Coronary artery (tissue), 2 donors: ENCODE data around the gene ZSCAN22.

ENCODE experiments used
- DNase-seq: peaks from one replicate; pipeline ENCODE4 v3.0.0-alpha.2; 2017; ENCODE audit warnings: low spot score
- H3K27ac ChIP-seq, 2 donors: fragments of 200-600 bp; sonication (generic); one replicate each; pipeline ENCODE4 v1.5.1; 2016 to 2019
- H3K4me3 ChIP-seq: fragments of 200-600 bp; sonication (generic); 2 replicates; pipeline ENCODE4 v1.5.1; 2016; ENCODE audit warnings: mild to moderate bottlenecking, moderate library complexity
- TF ChIP-seq, protein P1 (sequence below): fragments of 200-600 bp; sonication (generic); IDR thresholded peaks from one replicate; pipeline ENCODE4 v1.5.1; 2019; ENCODE audit warnings: antibody characterized with exemption

The ZSCAN22 gene

DNA sequence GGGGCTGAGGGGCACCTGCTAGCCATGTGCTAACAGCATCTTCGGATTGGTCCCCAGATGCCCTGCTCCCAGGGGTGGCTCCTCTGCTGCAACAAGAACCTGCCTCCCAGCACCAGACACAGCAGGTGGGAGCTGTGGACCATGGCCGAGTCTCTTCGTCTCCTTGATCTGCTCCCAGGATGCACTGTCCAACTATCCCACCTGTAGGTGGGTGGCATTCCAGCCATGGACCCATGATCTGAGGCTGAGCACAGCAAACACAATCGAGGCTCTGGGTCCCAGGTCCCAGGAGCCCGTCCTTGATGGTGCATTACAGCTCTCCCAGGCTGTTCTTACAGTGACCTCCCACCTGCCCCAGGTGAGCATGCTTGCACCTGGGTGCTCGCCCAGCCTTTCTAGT is 52.5 kb downstream of the ZSCAN22 start:
- DNase-seq = no peak
- TF ChIP-seq, protein P1, sequence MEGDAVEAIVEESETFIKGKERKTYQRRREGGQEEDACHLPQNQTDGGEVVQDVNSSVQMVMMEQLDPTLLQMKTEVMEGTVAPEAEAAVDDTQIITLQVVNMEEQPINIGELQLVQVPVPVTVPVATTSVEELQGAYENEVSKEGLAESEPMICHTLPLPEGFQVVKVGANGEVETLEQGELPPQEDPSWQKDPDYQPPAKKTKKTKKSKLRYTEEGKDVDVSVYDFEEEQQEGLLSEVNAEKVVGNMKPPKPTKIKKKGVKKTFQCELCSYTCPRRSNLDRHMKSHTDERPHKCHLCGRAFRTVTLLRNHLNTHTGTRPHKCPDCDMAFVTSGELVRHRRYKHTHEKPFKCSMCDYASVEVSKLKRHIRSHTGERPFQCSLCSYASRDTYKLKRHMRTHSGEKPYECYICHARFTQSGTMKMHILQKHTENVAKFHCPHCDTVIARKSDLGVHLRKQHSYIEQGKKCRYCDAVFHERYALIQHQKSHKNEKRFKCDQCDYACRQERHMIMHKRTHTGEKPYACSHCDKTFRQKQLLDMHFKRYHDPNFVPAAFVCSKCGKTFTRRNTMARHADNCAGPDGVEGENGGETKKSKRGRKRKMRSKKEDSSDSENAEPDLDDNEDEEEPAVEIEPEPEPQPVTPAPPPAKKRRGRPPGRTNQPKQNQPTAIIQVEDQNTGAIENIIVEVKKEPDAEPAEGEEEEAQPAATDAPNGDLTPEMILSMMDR = no peak
- no peak overlapping the region for H3K27ac ChIP-seq
- no peak overlapping the region for H3K4me3 ChIP-seq

DNA sequence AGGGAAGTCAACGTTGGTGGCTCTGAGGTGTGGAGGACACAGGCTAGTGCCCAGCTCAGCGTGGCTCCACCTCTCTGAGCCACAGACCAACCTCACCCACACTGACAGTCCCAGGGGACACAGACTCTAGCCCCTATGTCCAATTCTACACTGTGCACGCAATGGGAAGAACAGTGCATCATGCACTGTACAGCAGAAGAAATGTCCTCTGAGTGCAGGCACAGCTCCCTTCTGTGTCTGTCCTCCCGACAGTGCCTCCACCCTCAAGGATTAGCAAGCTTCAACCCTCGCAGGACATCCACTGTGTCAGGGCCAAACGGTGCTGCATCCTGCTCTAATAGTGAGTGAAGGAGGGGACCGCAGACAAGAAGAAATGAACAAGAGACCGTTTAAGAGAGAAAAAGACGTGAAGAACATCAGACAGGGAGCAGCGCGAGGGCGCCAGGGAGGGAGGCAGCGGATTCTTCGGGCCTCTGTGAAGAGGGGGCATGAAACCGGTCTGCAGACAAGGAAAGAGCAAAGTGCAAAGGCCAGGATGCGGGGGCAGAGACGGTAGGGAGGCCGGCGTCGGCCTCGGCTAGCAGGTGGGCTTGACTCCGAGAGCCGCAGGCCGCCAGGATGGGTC is 53.4 kb downstream of the ZSCAN22 start:
- Histone ChIP-seq H3K4me3 (peak overlapping the region; percentile 91), H3K27ac (peak overlapping the region; percentile 97 to 98)
- TF ChIP-seq, protein P1 = no peak
- DNase-seq = no peak

- peak within 1 kb of the TSS; percentile 91 for H3K4me3 ChIP-seq
- TF ChIP-seq, protein P1 = no peak
- DNase-seq = peak; percentile 99
- peak within 1 kb of the TSS; percentile 97 to 98 for H3K27ac ChIP-seq
These were observed 54.1 kb downstream of the ZSCAN22 start, which contains the start of gene ZNF837 for GRCh38 chr19:58380662-58381459. ZNF837 (minus strand) TSS chr19:58381030; CDS start chr19:58369332, 11,698 bp downstream.

GRCh38 chr19:58381460-58382212 is 54.8 kb downstream of the ZSCAN22 start:
- no peak for DNase-seq
- Histone ChIP-seq H3K27ac (peak overlapping the region; percentile 74 to 97), H3K4me3 (peak overlapping the region; percentile 91)
- TF ChIP-seq, protein P1 = no peak

DNA sequence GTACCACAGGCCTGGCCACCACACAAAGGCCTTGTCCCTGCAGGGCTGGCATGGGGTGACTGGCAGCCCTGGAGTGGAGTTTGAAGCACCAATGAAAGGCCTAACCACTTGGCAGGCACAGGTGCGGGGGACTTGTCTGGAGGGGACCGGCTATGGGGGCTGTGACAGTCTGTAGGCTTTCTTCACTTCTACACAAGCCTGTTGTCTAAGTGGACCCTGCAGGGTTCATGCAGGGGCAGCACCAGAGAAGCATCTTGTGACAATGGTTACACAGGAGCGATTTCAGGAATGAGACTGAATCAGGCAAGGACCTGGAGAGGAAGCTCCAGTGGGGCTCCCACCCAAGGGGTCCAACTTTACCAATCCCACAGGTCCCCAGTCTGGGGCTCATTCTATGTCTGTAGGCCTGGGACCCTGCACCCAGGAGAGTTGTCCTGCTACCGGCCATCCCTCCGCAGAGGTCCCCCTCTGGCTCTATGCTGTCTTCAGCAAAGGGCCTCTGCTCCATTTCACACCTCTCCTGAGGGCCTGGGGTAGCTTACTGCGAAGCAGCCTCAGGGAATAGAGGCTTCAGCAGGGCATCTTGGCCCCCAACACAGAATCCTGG is 56.3 kb downstream of the ZSCAN22 start:
- TF ChIP-seq, protein P1 = no peak
- DNase-seq = no peak
- no peak overlapping the region for H3K27ac ChIP-seq

DNA sequence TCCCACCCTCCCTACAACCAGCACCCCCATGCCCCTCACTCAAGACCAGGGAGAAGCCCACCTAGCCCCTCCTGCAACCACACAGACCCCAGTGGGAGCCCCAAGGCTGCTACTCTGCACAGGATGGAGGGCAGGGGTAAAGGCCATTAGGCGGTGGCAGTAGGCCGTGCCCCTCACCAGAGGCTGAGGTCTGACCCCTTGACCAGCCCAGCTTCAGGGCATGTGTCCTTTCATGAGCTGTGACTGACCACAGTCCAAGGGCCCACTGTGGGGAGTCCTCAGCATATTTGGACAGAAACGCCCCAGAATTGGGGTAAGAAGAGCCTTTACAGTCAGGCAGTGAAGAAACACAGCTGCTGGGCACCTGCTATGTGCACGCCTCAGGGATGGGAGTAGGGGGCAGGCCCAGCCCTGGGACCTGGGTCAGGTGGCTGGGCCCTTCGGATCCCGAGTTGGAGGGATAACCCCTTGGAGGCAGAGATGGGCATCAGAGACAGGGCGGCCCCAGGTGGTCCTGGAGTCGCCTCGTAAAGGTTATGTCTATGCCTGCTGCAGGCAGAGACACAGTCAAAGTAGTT is 58.6 kb downstream of the ZSCAN22 start:
- Histone ChIP-seq H3K4me3 (peak overlapping the region; percentile 98), H3K27ac (peak overlapping the region; percentile 94 to 99)
- TF ChIP-seq, protein P1 = no peak
- DNase-seq = no peak

More for the DNA sequence above, 56.3 kb downstream of the ZSCAN22 start:
- H3K4me3 ChIP-seq = no peak overlapping the region
